A549 (cell line): ENCODE measurements around the gene GTF2F1. TPM values are rescaled to one million over a fixed set of nuclear protein-coding genes. Genes with fewer than 3 reads are reported as not detected.
A peak's percentile ranks its signal among the peaks of the same experiment; 100 is the strongest.

Experiments
- ATAC-seq, 2 experiments: fragments of 200-7000 bp in 1 of 2; fragments of >200 bp in 1 of 2; cut with Nextera tagmentation in 1 of 2; cut with Tn5 transposase in 1 of 2; 3 replicates each; pipeline versions ENCODE4 v1.8.0 to v1.9.1; 2018 to 2020; ENCODE audit warnings: mild to moderate bottlenecking in 1 of 2, moderate library complexity in 1 of 2
- CTCF ChIA-PET: fragments of 300-600 bp; sonication (Branson Sonifier 250); formaldehyde crosslinking; extraction: SDS; loops from one replicate; lab custom pipeline; 2021; ENCODE audit warnings: antibody characterized with exemption, inconsistent platforms; lab: Yijun Ruan, JAX
- POLR2A ChIA-PET: fragments of 350-600 bp; formaldehyde crosslinking; extraction: SDS; loops from one replicate; lab custom pipeline; 2021; ENCODE audit warnings: antibody characterized with exemption, inconsistent platforms; lab: Yijun Ruan, JAX
- DNase-seq, 2 experiments: peaks; one replicate each; pipeline versions ENCODE4 v3.0.0 to v3.0.0-alpha.2; 2011 to 2016; ENCODE audit warnings: low read depth in 1 of 2, low spot score in 1 of 2
- FAIRE-seq: peaks from 2 replicates; lab custom pipeline; 2011; peaks lifted over from hg19 to GRCh38; lab: Jason Lieb, UNC
- H3K27ac ChIP-seq, 2 experiments: fragments of >200 bp; sonication (Bioruptor Twin); formaldehyde crosslinking; 3 replicates each; pipeline ENCODE4 v1.5.1; 2016 to 2017
- H3K4me1 ChIP-seq: fragments of >200 bp; sonication (Bioruptor Twin); formaldehyde crosslinking; 3 replicates; pipeline ENCODE4 v1.6.1; 2016
- H3K4me2 ChIP-seq: fragments of >200 bp; sonication (Bioruptor Twin); formaldehyde crosslinking; 3 replicates; pipeline ENCODE4 v1.6.1; 2016
- H3K4me3 ChIP-seq: fragments of >200 bp; sonication (Bioruptor Twin); formaldehyde crosslinking; 3 replicates; pipeline ENCODE4 v1.5.1; 2016
- H3K9me3 ChIP-seq: fragments of >200 bp; sonication (Bioruptor Twin); formaldehyde crosslinking; 3 replicates; pipeline ENCODE4 v1.6.1; 2016
- CHD4 ChIP-seq: fragments of 200-600 bp; sonication (generic); IDR thresholded peaks from 2 replicates; pipeline ENCODE4 v1.6.1; 2016; ENCODE audit warnings: antibody characterized with exemption, mild to moderate bottlenecking, borderline replicate concordance
- ESRRA ChIP-seq: fragments of 150-350 bp; IDR thresholded peaks from 2 replicates; pipeline ENCODE4 v1.6.1; 2014; ENCODE audit warnings: mild to moderate bottlenecking, low read length, borderline replicate concordance
- FOSB ChIP-seq: fragments of 250-450 bp; sonication (Bioruptor Pico); IDR thresholded peaks from 2 replicates; pipeline ENCODE4 v1.5.0; 2020; ENCODE audit warnings: mild to moderate bottlenecking, moderate library complexity
- FOSL2 ChIP-seq, 2 experiments: fragments of 450-650 bp in 1 of 2; fragments of >200 bp in 1 of 2; sonication (Bioruptor Twin) in 1 of 2; formaldehyde crosslinking; IDR thresholded peaks; 2 replicates each; pipeline versions ENCODE4 v1.5.0 to v1.6.1; 2016 to 2020; ENCODE audit warnings: mild to moderate bottlenecking in 1 of 2, moderate library complexity in 1 of 2
- MAZ ChIP-seq: fragments of 150-350 bp; IDR thresholded peaks from 2 replicates; pipeline ENCODE4 v1.6.1; 2014; ENCODE audit warnings: antibody characterized with exemption, low read depth, low read length, borderline replicate concordance
- MYC ChIP-seq: IDR thresholded peaks from 2 replicates; pipeline ENCODE4 v1.6.1; 2012; ENCODE audit warnings: mild to moderate bottlenecking, inconsistent platforms, low read length, improper control_type of control experiment, borderline replicate concordance
- NFE2L2 ChIP-seq: fragments of 150-350 bp; conservative IDR thresholded peaks from 2 replicates; pipeline ENCODE4 v1.6.1; 2014; ENCODE audit warnings: low read length
- NPAS2 ChIP-seq: fragments of 250-450 bp; sonication (Bioruptor Pico); IDR thresholded peaks from 2 replicates; pipeline ENCODE4 v1.8.0; 2022; ENCODE audit warnings: mild to moderate bottlenecking, moderate library complexity, borderline replicate concordance
- POLR2AphosphoS2 ChIP-seq: conservative IDR thresholded peaks from 2 replicates; pipeline ENCODE4 v1.6.1; 2012; ENCODE audit warnings: low read length, improper control_type of control experiment, inconsistent platforms
- RAD21 ChIP-seq, 2 experiments: fragments of >200 bp in 1 of 2; sonication (Bioruptor Twin) in 1 of 2; formaldehyde crosslinking in 1 of 2; IDR thresholded peaks in 1 of 2; conservative IDR thresholded peaks in 1 of 2; 2 replicates in 1 of 2; 3 replicates in 1 of 2; pipeline ENCODE4 v1.6.1; 2012 to 2018; ENCODE audit warnings: inconsistent platforms in 1 of 2
- RCOR1 ChIP-seq: fragments of 150-350 bp; IDR thresholded peaks from 2 replicates; pipeline ENCODE4 v1.6.1; 2014; ENCODE audit warnings: antibody characterized with exemption, low read length, low read depth
- RNF2 ChIP-seq: fragments of 200-600 bp; sonication (generic); IDR thresholded peaks from 2 replicates; pipeline ENCODE4 v1.6.1; 2016; ENCODE audit warnings: low read depth, mild to moderate bottlenecking, antibody characterized with exemption, moderate library complexity, borderline replicate concordance
- SMC3 ChIP-seq: fragments of >200 bp; sonication (Bioruptor Twin); formaldehyde crosslinking; IDR thresholded peaks from 3 replicates; pipeline ENCODE4 v1.6.1; 2018; ENCODE audit warnings: inconsistent platforms
- TFCP2L1 ChIP-seq: fragments of 250-450 bp; sonication (Bioruptor Pico); IDR thresholded peaks from 2 replicates; pipeline ENCODE4 v1.5.0; 2021; ENCODE audit warnings: mild to moderate bottlenecking
- ZFP36 ChIP-seq: fragments of 450-650 bp; IDR thresholded peaks from 2 replicates; pipeline ENCODE4 v1.6.1; 2014; ENCODE audit warnings: borderline replicate concordance; ENCODE audit not compliant: partially characterized antibody
- WGBS: methylation state at CpG from one replicate; pipeline ENCODE4 v1.1.6; 2017; ENCODE audit errors: missing lambda C conversion rate; 5-methylcytosine and 5-hydroxymethylcytosine counted together
- polyA plus RNA-seq, 4 experiments: library from polyadenylated mRNA; depleted of rRNA in 3 of 4; stranded (reverse); fragments of >200 nt; fragmentation: RNase III in 1 of 4; extraction: RNeasy Plus Mini Kit Qiagen cat#74134 plus additional on column Dnase treatment in 1 of 4; gene quantifications; 2 replicates in 3 of 4; 3 replicates in 1 of 4; pipeline ENCODE4 v1.2.3, GENCODE V29; 2011 to 2017
- small RNA-seq, 6 experiments: library from RNA; depleted of rRNA; stranded (forward); fragments of <200 nt; gene quantifications; one replicate each; pipeline ENCODE3, GENCODE V24; 2012
- TF ChIP-seq, protein P1 (sequence below): fragments of >200 bp; sonication (Bioruptor Twin); formaldehyde crosslinking; IDR thresholded peaks from 2 replicates; pipeline ENCODE4 v1.6.1; 2016
- TF ChIP-seq, protein P2 (sequence below): IDR thresholded peaks from 2 replicates; pipeline ENCODE4 v1.6.1; 2012; ENCODE audit warnings: low read depth, borderline replicate concordance
- TF ChIP-seq, protein P3 (sequence below): IDR thresholded peaks from 2 replicates; pipeline ENCODE4 v1.6.1; 2012

The GTF2F1 gene
- polyA plus RNA-seq, 2 of the 4 experiments (the other 2 are of a cell fraction): 39.0 to 75.3 TPM

DNA sequence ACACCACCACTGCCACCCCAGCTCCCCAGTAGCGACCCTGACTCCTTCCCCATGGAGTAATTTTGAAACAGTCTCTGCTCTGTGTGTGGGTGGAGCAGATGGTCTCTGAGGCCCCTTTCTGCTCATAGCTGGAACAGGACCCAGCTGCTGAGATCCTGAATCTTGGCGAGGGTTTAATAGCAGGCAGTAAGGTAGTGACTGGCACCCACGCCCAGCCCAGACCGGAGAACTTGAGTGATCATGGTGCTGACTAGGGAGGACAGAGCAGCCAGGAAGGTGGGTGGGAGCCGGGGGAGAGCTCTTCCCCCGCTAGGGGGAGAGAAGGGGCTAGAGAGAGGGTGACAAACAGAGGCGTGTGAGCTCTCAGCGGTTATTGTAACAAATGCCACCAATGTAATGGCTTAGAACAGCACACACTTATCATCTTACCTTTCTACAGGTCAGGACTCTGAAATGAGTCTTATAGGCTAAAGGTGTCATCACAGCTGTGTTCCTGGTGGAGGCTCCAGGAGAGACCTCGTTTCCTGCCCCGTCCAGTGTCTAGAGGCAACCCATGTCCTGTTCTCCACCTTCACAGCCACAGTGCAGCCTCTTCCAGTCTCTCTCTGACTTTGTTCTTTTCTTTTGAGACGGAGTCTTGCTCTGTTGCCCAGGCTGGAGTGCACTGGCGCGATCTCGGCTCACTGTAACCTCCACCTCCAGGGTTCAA is 52.3 kb downstream of the GTF2F1 start:
- ChIA-PET POLR2A (no interaction called here), CTCF (interaction anchor here (0.7 to 1.1 kb wide), 2 partner anchors 13 to 122 kb away, joined by 3 to 4 read pairs; no protein-coding TSS in a partner anchor)
- 45% methylated on average over 13 of the region's 14 CpGs for WGBS
- no peak overlapping the region for H3K4me2 ChIP-seq
- DNase-seq (no peak), FAIRE-seq (no peak), ATAC-seq (peak; percentile 64 to 66)
- no peak overlapping the region for H3K27ac ChIP-seq
- H3K9me3 ChIP-seq: no peaks in the 10 kb centered on the region
- H3K4me1 ChIP-seq: no peaks in the 10 kb centered on the region
- no peak overlapping the region for H3K4me3 ChIP-seq
- TF ChIP-seq FOSB (CRISPR knock-in tag) (no peak), FOSL2 (IDR thresholded peaks at IDR 0.05) (no peak), FOSL2 (CRISPR knock-in tag; IDR thresholded peaks at IDR 0.05) (no peak), ESRRA (no peak), NPAS2 (CRISPR knock-in tag) (no peak), CHD4 (no peak), RCOR1 (no peak), MAZ (no peak), MYC (no peak), TFCP2L1 (no peak), POLR2AphosphoS2 (no peak)
- TF ChIP-seq, protein P1, sequence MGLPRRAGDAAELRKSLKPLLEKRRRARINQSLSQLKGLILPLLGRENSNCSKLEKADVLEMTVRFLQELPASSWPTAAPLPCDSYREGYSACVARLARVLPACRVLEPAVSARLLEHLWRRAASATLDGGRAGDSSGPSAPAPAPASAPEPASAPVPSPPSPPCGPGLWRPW: no peak
- TF ChIP-seq, protein P2, sequence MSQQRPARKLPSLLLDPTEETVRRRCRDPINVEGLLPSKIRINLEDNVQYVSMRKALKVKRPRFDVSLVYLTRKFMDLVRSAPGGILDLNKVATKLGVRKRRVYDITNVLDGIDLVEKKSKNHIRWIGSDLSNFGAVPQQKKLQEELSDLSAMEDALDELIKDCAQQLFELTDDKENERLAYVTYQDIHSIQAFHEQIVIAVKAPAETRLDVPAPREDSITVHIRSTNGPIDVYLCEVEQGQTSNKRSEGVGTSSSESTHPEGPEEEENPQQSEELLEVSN: no peak

DNA sequence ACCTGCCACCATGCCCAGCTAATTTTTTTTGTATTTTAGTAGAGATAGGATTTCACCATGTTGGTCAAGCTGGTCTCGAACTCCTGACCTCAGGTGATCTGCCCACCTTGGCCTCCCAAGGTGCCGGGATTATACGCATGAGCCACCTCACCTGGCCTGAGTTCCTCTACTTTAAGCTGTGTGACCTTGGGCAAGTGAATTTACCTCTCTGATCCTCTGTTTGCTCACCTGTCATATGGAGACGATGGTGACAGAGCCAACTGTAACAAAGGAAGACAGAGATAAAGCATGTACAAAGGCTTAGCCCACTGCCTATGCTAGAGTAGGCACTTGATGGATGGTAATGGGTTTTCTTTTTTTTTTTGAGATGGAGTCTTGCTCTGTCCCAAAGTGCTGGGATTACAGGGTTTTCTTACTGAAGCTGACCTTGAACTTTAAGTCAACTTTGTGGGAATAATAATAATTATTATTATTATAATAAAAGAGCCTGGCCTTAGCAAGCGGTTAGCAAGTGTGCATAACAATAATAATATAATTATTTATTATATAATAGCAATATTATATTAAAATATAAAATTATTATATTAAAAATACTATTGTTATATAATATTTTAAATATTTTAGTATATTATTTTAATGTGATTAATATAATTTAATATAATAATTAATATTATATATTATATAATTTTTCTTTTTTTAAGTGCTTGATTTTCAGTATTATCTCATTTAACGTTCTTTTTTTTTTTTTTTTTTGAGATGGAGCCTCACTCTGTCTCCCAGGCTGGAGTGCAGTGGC is 58.3 kb downstream of the GTF2F1 start:
- ChIA-PET POLR2A (no interaction called here), CTCF (no interaction called here)
- DNase-seq: no peak
- no peak for ATAC-seq
- H3K4me3 ChIP-seq: no peak overlapping the region
- no peaks in the 10 kb centered on the region for H3K4me1 ChIP-seq
- no peak overlapping the region for H3K4me2 ChIP-seq
- FAIRE-seq: no peak
- no peak overlapping the region for H3K27ac ChIP-seq
- TF ChIP-seq, protein P3, sequence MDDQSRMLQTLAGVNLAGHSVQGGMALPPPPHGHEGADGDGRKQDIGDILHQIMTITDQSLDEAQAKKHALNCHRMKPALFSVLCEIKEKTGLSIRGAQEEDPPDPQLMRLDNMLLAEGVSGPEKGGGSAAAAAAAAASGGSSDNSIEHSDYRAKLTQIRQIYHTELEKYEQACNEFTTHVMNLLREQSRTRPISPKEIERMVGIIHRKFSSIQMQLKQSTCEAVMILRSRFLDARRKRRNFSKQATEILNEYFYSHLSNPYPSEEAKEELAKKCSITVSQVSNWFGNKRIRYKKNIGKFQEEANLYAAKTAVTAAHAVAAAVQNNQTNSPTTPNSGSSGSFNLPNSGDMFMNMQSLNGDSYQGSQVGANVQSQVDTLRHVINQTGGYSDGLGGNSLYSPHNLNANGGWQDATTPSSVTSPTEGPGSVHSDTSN: no peak
- TF ChIP-seq RNF2 (no peak), ZFP36 (peak; percentile 53), NFE2L2 (no peak)
- no peaks in the 10 kb centered on the region for H3K9me3 ChIP-seq
- 75% methylated on average over 6 of the region's 6 CpGs for WGBS

DNA sequence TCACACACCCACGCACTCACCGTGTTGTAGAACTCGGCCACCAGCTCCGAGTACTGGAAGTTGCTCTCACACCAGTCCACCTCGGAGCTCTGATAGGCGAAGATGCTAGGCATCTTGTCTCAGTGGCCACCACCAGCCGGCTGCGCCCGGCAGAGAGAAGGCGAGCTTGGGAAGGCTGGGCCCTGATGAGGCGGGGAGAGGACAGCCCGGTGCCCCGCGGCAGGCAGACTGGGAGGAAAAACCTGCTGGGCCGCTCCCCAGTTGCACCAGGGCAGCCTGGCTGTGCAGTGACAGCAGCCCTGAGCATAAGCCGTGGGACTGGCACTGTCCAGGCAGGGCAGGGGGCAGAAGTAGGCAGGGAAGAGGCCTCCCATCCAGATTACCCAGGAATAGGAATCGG is 59.5 kb downstream of the GTF2F1 start, which contains the start of gene ACER1:
Gene ACER1, minus strand, starts transcription at position 174 of the 400 bp plus-strand sequence. Its CDS starts 61 bp downstream, at position 113.
- no peaks in the 10 kb centered on the region for H3K9me3 ChIP-seq
- H3K27ac ChIP-seq: no peak within 1 kb of the TSS
- WGBS: 58% methylated on average over 11 of the region's 17 CpGs
- TF ChIP-seq RAD21 (conservative IDR thresholded peaks at IDR 0.05 in 1 of 2, IDR thresholded peaks at IDR 0.05 in 1 of 2): no peak
- TF ChIP-seq SMC3: no peak
- no peak within 1 kb of the TSS for H3K4me3 ChIP-seq
- no peak within 1 kb of the TSS for H3K4me2 ChIP-seq
- FAIRE-seq (no peak), ATAC-seq (no peak; a peak in 1 of 6 replicates), DNase-seq (no peak)
- no peaks in the 10 kb centered on the region for H3K4me1 ChIP-seq
- CTCF ChIA-PET: interaction anchor here (0.6 kb wide), 1 partner anchor 122 kb away, joined by 3 read pairs; no protein-coding TSS in a partner anchor
- POLR2A ChIA-PET: no interaction called here

Small RNAs within 50 kb of the gene (small RNA-seq; reads per million reads assigned to genes)
- gene MIR6790 (0 to 0.39 (median 0) reads per million in 6 experiments), gene MIR6885 (0 reads per million in 6 experiments)

Other genes starting within 250 kb of the GTF2F1 start
- 6.3 and 7.4 TPM in 2 replicates for gene MLLT1, start 113.2 kb downstream of the GTF2F1 start, polyA plus RNA-seq (2011; rRNA removed)
- gene MLLT1, start 113.2 kb downstream of the GTF2F1 start, polyA plus RNA-seq (2017; fragmentation: RNase III; extraction: RNeasy Plus Mini Kit Qiagen cat#74134 plus additional on column Dnase treatment): 14.6 to 18.6 TPM (median 17.5 TPM) in 3 replicates
- not detected in 2 replicates for gene ACER1, start 59.6 kb downstream of the GTF2F1 start, polyA plus RNA-seq (2011; rRNA removed)
- gene ACER1, start 59.6 kb downstream of the GTF2F1 start, polyA plus RNA-seq (2017; fragmentation: RNase III; extraction: RNeasy Plus Mini Kit Qiagen cat#74134 plus additional on column Dnase treatment): not detected in 3 replicates
- gene CLPP, start 31.6 kb downstream of the GTF2F1 start, polyA plus RNA-seq (2011; rRNA removed): 28.2 and 35.2 TPM in 2 replicates
- 45.2 to 51.8 TPM (median 49.9 TPM) in 3 replicates for gene CLPP, start 31.6 kb downstream of the GTF2F1 start, polyA plus RNA-seq (2017; fragmentation: RNase III; extraction: RNeasy Plus Mini Kit Qiagen cat#74134 plus additional on column Dnase treatment)
- 9.9 and 10.2 TPM in 2 replicates for gene ALKBH7, start 20.4 kb downstream of the GTF2F1 start, polyA plus RNA-seq (2011; rRNA removed)
- gene ALKBH7, start 20.4 kb downstream of the GTF2F1 start, polyA plus RNA-seq (2017; fragmentation: RNase III; extraction: RNeasy Plus Mini Kit Qiagen cat#74134 plus additional on column Dnase treatment): 14.9 to 18.1 TPM (median 18.1 TPM) in 3 replicates
- 0.34 and 0.62 TPM in 2 replicates for gene PSPN, start 17.2 kb downstream of the GTF2F1 start, polyA plus RNA-seq (2011; rRNA removed)
- 0.71 to 0.75 TPM (median 0.71 TPM) in 3 replicates for gene PSPN, start 17.2 kb downstream of the GTF2F1 start, polyA plus RNA-seq (2017; fragmentation: RNase III; extraction: RNeasy Plus Mini Kit Qiagen cat#74134 plus additional on column Dnase treatment)
- 45.6 and 54.3 TPM in 2 replicates for gene KHSRP, start 31.6 kb upstream of the GTF2F1 start, polyA plus RNA-seq (2011; rRNA removed)
- gene KHSRP, start 31.6 kb upstream of the GTF2F1 start, polyA plus RNA-seq (2017; fragmentation: RNase III; extraction: RNeasy Plus Mini Kit Qiagen cat#74134 plus additional on column Dnase treatment): 177 to 192 TPM (median 183 TPM) in 3 replicates
- gene SLC25A41, start 40.6 kb upstream of the GTF2F1 start, polyA plus RNA-seq (2011; rRNA removed): 0.09 and 0.17 TPM in 2 replicates
- gene SLC25A41, start 40.6 kb upstream of the GTF2F1 start, polyA plus RNA-seq (2017; fragmentation: RNase III; extraction: RNeasy Plus Mini Kit Qiagen cat#74134 plus additional on column Dnase treatment): 0.15 to 0.26 TPM (median 0.22 TPM) in 3 replicates
- gene SLC25A23, start 66.6 kb upstream of the GTF2F1 start, polyA plus RNA-seq (2011; rRNA removed): 3.3 and 7.3 TPM in 2 replicates
- gene SLC25A23, start 66.6 kb upstream of the GTF2F1 start, polyA plus RNA-seq (2017; fragmentation: RNase III; extraction: RNeasy Plus Mini Kit Qiagen cat#74134 plus additional on column Dnase treatment): 15.5 to 18.6 TPM (median 18.2 TPM) in 3 replicates
- gene CRB3, start 71.1 kb upstream of the GTF2F1 start, polyA plus RNA-seq (2011; rRNA removed): 1.9 TPM in 2 replicates
- gene CRB3, start 71.1 kb upstream of the GTF2F1 start, polyA plus RNA-seq (2017; fragmentation: RNase III; extraction: RNeasy Plus Mini Kit Qiagen cat#74134 plus additional on column Dnase treatment): 4.2 to 5.7 TPM (median 4.5 TPM) in 3 replicates
- gene DENND1C, start 88.6 kb upstream of the GTF2F1 start, polyA plus RNA-seq (2011; rRNA removed): 0.26 and 0.30 TPM in 2 replicates
- 0.22 to 0.32 TPM (median 0.28 TPM) in 3 replicates for gene DENND1C, start 88.6 kb upstream of the GTF2F1 start, polyA plus RNA-seq (2017; fragmentation: RNase III; extraction: RNeasy Plus Mini Kit Qiagen cat#74134 plus additional on column Dnase treatment)
- gene TUBB4A, start 109.1 kb upstream of the GTF2F1 start, polyA plus RNA-seq (2011; rRNA removed): 2.2 and 2.5 TPM in 2 replicates
- 15.4 to 17.6 TPM (median 17.5 TPM) in 3 replicates for gene TUBB4A, start 109.1 kb upstream of the GTF2F1 start, polyA plus RNA-seq (2017; fragmentation: RNase III; extraction: RNeasy Plus Mini Kit Qiagen cat#74134 plus additional on column Dnase treatment)
- gene TNFSF9, start 137.9 kb upstream of the GTF2F1 start, polyA plus RNA-seq (2011; rRNA removed): 5.4 and 6.3 TPM in 2 replicates
- gene TNFSF9, start 137.9 kb upstream of the GTF2F1 start, polyA plus RNA-seq (2017; fragmentation: RNase III; extraction: RNeasy Plus Mini Kit Qiagen cat#74134 plus additional on column Dnase treatment): 11.1 to 16.7 TPM (median 15.9 TPM) in 3 replicates
- gene CD70, start 198.0 kb upstream of the GTF2F1 start, polyA plus RNA-seq (2011; rRNA removed): 7.7 and 10.0 TPM in 2 replicates
- gene CD70, start 198.0 kb upstream of the GTF2F1 start, polyA plus RNA-seq (2017; fragmentation: RNase III; extraction: RNeasy Plus Mini Kit Qiagen cat#74134 plus additional on column Dnase treatment): 25.0 to 43.3 TPM (median 35.7 TPM) in 3 replicates